HepG2 (cell line): Measurements from ENCODE around the gene MYO10. TPM values are rescaled to one million over a fixed set of nuclear protein-coding genes. Genes with fewer than 3 reads are reported as not detected.

ENCODE experiments used
- ATAD3A ChIP-seq: sonication (generic); formaldehyde crosslinking; IDR thresholded peaks from 2 replicates; pipeline ENCODE4 v1.4.0; 2020; ENCODE audit warnings: missing genetic modification reagents
- CAMTA2 ChIP-seq: sonication (generic); formaldehyde crosslinking; IDR thresholded peaks from 2 replicates; pipeline ENCODE4 v1.4.0; 2020; ENCODE audit warnings: mild to moderate bottlenecking, missing genetic modification reagents, borderline replicate concordance
- FOXC1 ChIP-seq: sonication (generic); formaldehyde crosslinking; IDR thresholded peaks from 2 replicates; pipeline ENCODE4 v1.8.0; 2022; ENCODE audit warnings: mild to moderate bottlenecking, missing genetic modification reagents, borderline replicate concordance
- FOXK1 ChIP-seq: sonication (generic); formaldehyde crosslinking; IDR thresholded peaks from 2 replicates; pipeline ENCODE4 v1.4.0; 2020; ENCODE audit warnings: low read depth, missing genetic modification reagents, borderline replicate concordance
- MTA1 ChIP-seq: sonication (generic); formaldehyde crosslinking; IDR thresholded peaks from 2 replicates; pipeline ENCODE4 v1.4.0; 2020; ENCODE audit warnings: missing genetic modification reagents, mild to moderate bottlenecking, borderline replicate concordance
- SRY ChIP-seq: sonication (generic); formaldehyde crosslinking; IDR thresholded peaks from 2 replicates; pipeline ENCODE4 v1.8.0; 2022; ENCODE audit warnings: mild to moderate bottlenecking, missing genetic modification reagents
- XBP1 ChIP-seq: sonication (generic); formaldehyde crosslinking; IDR thresholded peaks from 2 replicates; pipeline ENCODE4 v1.5.0; 2020; ENCODE audit warnings: missing genetic modification reagents
- ZFP36L1 ChIP-seq: sonication (generic); formaldehyde crosslinking; IDR thresholded peaks from 2 replicates; pipeline ENCODE4 v1.8.0; 2022; ENCODE audit warnings: mild to moderate bottlenecking, missing genetic modification reagents, moderate library complexity
- ZFP36L2 ChIP-seq: sonication (generic); formaldehyde crosslinking; IDR thresholded peaks from 2 replicates; pipeline ENCODE4 v1.4.0; 2020; ENCODE audit warnings: missing genetic modification reagents
- ZFP41 ChIP-seq: sonication (generic); formaldehyde crosslinking; IDR thresholded peaks from 2 replicates; pipeline ENCODE4 v1.4.0; 2020; ENCODE audit warnings: mild to moderate bottlenecking, missing genetic modification reagents, borderline replicate concordance
- ZNF143 ChIP-seq: sonication (generic); formaldehyde crosslinking; IDR thresholded peaks from 2 replicates; pipeline ENCODE4 v1.4.0; 2020; ENCODE audit warnings: missing genetic modification reagents
- ZNF460 ChIP-seq: sonication (generic); formaldehyde crosslinking; IDR thresholded peaks from 2 replicates; pipeline ENCODE4 v1.5.1; 2020; ENCODE audit warnings: missing genetic modification reagents, mild to moderate bottlenecking, borderline replicate concordance
- polyA plus RNA-seq, 8 experiments: library from polyadenylated mRNA; depleted of rRNA in 3 of 8; stranded (reverse) in 7 of 8; unstranded in 1 of 8; fragments of >200 nt; fragmentation: Illumina TruSeq in 4 of 8; extraction: Trizol in 4 of 8; gene quantifications; 2 replicates each; pipeline versions ENCODE4 v1.2.1 to v1.2.3, GENCODE V29; 2011 to 2016; ENCODE audit warnings: low read depth in 4 of 8, missing spikeins in 1 of 8, mixed read lengths in 1 of 8; ENCODE audit not compliant: insufficient read depth in 1 of 8
- total RNA-seq, 5 experiments: library from RNA; depleted of rRNA; stranded (reverse); fragments of >200 nt; fragmentation: Illumina TruSeq; extraction: Trizol; gene quantifications; 2 replicates each; pipeline ENCODE4 v1.2.3, GENCODE V29; 2016; ENCODE audit warnings: low read depth in 1 of 5
- TF ChIP-seq, protein P1 (sequence below): sonication (generic); formaldehyde crosslinking; IDR thresholded peaks from 2 replicates; pipeline ENCODE4 v1.4.0; 2020; ENCODE audit warnings: missing genetic modification reagents
- TF ChIP-seq, protein P2 (sequence below): IDR thresholded peaks from 2 replicates; pipeline ENCODE4 v1.6.1; 2016; ENCODE audit warnings: low read depth
- TF ChIP-seq, protein P3 (sequence below): sonication (generic); formaldehyde crosslinking; IDR thresholded peaks from 2 replicates; pipeline ENCODE4 v1.8.1; 2022; ENCODE audit warnings: mild to moderate bottlenecking, missing genetic modification reagents
- TF ChIP-seq, protein P4 (sequence below): sonication (generic); formaldehyde crosslinking; IDR thresholded peaks from 2 replicates; pipeline ENCODE4 v1.4.0; 2020; ENCODE audit warnings: missing genetic modification reagents, borderline replicate concordance
- TF ChIP-seq, protein P5 (sequence below): sonication (generic); IDR thresholded peaks from 2 replicates; pipeline ENCODE4 v1.6.1; 2016; ENCODE audit warnings: low read depth, borderline replicate concordance

Gene MYO10
- total and polyA plus RNA-seq, 2 of the 13 experiments (the other 11 are each of a cell fraction or from before 2014, with no cell fraction given), result 4.5 to 14.0 TPM

DNA sequence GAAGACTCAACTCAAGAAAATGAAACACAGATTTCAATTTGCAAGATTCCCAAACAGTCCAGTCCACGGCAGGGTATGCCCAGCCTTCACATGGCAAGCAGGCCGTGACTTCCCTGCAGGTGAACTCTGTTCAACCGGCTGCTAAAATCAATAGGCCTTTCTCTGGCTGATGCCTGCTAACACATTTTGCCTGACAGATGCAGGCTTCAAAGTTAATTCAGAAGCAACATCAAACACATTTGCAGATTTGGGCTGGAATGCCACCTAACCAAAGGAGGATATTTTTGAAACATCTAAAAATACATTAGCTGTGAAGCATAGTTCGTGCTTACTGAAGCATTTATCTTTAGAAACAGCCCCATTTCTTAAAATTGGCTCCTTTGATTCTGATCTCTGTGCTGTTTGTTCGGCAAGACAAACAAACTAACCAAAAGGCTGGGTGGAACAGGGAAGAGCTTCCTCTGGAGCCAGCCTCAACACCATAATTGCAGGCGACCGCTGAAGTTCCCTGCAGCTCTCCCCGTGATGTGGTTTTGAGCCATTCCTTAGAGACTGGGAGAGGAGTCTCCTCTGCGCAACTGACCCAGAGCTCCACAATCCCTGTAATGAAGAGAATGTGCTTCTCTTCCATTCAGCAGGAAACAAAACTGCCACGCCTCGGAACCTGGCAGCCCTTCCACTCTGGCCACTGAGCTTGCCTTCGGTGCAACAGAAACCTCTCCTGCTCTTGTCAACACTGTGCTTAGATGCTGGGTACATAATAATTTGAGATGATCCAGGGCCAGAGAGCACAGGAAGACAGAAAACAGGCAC, 126.5 kb downstream of the MYO10 start (continued):
- TF ChIP-seq ZFP41 (CRISPR knock-in tag) (no peak), FOXC1 (CRISPR knock-in tag) (no peak), ZNF460 (CRISPR knock-in tag) (no peak), ZFP36L1 (CRISPR knock-in tag) (no peak), XBP1 (CRISPR knock-in tag) (no peak), CAMTA2 (no peak), MTA1 (no peak), ZFP36L2 (CRISPR knock-in tag) (no peak), SRY (CRISPR knock-in tag) (no peak), FOXK1 (CRISPR knock-in tag) (no peak), ATAD3A (CRISPR knock-in tag) (no peak), ZNF143 (no peak)
- TF ChIP-seq, protein P1, sequence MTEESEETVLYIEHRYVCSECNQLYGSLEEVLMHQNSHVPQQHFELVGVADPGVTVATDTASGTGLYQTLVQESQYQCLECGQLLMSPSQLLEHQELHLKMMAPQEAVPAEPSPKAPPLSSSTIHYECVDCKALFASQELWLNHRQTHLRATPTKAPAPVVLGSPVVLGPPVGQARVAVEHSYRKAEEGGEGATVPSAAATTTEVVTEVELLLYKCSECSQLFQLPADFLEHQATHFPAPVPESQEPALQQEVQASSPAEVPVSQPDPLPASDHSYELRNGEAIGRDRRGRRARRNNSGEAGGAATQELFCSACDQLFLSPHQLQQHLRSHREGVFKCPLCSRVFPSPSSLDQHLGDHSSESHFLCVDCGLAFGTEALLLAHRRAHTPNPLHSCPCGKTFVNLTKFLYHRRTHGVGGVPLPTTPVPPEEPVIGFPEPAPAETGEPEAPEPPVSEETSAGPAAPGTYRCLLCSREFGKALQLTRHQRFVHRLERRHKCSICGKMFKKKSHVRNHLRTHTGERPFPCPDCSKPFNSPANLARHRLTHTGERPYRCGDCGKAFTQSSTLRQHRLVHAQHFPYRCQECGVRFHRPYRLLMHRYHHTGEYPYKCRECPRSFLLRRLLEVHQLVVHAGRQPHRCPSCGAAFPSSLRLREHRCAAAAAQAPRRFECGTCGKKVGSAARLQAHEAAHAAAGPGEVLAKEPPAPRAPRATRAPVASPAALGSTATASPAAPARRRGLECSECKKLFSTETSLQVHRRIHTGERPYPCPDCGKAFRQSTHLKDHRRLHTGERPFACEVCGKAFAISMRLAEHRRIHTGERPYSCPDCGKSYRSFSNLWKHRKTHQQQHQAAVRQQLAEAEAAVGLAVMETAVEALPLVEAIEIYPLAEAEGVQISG (CRISPR knock-in tag), result no peak
- TF ChIP-seq, protein P2, sequence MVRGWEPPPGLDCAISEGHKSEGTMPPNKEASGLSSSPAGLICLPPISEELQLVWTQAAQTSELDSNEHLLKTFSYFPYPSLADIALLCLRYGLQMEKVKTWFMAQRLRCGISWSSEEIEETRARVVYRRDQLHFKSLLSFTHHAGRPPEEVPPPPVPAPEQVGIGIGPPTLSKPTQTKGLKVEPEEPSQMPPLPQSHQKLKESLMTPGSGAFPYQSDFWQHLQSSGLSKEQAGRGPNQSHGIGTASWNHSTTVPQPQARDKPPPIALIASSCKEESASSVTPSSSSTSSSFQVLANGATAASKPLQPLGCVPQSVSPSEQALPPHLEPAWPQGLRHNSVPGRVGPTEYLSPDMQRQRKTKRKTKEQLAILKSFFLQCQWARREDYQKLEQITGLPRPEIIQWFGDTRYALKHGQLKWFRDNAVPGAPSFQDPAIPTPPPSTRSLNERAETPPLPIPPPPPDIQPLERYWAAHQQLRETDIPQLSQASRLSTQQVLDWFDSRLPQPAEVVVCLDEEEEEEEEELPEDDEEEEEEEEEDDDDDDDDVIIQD (CRISPR knock-in tag), result no peak
- TF ChIP-seq, protein P3, sequence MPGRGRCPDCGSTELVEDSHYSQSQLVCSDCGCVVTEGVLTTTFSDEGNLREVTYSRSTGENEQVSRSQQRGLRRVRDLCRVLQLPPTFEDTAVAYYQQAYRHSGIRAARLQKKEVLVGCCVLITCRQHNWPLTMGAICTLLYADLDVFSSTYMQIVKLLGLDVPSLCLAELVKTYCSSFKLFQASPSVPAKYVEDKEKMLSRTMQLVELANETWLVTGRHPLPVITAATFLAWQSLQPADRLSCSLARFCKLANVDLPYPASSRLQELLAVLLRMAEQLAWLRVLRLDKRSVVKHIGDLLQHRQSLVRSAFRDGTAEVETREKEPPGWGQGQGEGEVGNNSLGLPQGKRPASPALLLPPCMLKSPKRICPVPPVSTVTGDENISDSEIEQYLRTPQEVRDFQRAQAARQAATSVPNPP (CRISPR knock-in tag), result no peak
- TF ChIP-seq, protein P4, sequence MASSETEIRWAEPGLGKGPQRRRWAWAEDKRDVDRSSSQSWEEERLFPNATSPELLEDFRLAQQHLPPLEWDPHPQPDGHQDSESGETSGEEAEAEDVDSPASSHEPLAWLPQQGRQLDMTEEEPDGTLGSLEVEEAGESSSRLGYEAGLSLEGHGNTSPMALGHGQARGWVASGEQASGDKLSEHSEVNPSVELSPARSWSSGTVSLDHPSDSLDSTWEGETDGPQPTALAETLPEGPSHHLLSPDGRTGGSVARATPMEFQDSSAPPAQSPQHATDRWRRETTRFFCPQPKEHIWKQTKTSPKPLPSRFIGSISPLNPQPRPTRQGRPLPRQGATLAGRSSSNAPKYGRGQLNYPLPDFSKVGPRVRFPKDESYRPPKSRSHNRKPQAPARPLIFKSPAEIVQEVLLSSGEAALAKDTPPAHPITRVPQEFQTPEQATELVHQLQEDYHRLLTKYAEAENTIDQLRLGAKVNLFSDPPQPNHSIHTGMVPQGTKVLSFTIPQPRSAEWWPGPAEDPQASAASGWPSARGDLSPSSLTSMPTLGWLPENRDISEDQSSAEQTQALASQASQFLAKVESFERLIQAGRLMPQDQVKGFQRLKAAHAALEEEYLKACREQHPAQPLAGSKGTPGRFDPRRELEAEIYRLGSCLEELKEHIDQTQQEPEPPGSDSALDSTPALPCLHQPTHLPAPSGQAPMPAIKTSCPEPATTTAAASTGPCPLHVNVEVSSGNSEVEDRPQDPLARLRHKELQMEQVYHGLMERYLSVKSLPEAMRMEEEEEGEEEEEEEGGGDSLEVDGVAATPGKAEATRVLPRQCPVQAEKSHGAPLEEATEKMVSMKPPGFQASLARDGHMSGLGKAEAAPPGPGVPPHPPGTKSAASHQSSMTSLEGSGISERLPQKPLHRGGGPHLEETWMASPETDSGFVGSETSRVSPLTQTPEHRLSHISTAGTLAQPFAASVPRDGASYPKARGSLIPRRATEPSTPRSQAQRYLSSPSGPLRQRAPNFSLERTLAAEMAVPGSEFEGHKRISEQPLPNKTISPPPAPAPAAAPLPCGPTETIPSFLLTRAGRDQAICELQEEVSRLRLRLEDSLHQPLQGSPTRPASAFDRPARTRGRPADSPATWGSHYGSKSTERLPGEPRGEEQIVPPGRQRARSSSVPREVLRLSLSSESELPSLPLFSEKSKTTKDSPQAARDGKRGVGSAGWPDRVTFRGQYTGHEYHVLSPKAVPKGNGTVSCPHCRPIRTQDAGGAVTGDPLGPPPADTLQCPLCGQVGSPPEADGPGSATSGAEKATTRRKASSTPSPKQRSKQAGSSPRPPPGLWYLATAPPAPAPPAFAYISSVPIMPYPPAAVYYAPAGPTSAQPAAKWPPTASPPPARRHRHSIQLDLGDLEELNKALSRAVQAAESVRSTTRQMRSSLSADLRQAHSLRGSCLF (CRISPR knock-in tag), result no peak
- TF ChIP-seq, protein P5, sequence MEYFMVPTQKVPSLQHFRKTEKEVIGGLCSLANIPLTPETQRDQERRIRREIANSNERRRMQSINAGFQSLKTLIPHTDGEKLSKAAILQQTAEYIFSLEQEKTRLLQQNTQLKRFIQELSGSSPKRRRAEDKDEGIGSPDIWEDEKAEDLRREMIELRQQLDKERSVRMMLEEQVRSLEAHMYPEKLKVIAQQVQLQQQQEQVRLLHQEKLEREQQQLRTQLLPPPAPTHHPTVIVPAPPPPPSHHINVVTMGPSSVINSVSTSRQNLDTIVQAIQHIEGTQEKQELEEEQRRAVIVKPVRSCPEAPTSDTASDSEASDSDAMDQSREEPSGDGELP, result peak; percentile 36; the same call in 1 of the 2 replicates
